ENCODE measurements around the gene HS6ST1.

HS6ST1 gene

DNA sequence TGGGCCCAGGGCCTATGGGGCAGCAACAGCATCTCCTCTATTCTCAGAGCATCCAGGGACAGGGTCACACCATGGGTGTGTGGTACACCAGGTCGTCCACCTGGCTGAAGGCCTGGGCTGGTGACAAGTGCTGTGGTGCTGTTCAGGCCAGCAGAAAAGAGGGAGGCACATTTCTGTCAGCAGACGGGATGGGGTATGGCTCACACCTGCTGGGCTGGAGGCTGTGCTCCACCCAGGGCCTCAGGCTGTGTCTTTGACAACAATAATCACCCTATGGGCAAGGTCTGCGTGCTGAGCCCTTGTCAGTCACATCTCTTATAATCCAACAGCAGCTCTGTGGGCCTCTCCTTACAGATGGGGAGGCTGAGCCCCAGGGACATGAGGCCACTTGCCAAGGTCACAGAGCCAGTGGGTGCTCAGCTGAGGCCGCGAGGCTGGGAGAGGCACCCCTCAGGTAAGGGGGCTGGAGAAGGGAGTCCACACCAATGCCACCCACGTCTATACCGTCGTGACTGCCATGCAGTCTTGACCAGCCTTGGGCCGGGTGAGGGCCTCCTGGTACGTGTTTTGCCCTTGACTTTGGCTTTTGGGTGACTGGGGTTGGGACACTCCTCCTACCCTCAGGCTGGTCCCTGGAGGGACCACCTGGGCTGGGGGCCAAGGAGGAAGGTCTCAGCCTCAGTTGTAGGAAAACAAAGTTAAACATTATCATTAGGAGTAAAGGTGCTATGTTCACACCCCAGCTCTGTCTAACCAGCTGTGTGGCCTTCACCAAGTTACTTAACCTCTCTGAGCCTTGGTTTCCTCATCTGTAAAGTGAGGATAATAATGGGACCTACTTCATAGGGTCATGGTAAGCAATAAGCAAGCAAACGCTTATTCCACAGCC is 5.6 kb upstream of the HS6ST1 start:
- Histone ChIP-seq H3K27me3 (ENCODE audit: insufficient read depth, low read length) (no peaks in the 10 kb centered on the region), H3K4me3 (ENCODE audit: low read depth, low read length, poor library complexity, severe bottlenecking) (no peak overlapping the region), H3K79me2 (ENCODE audit: insufficient read depth, low read length) (no peaks in the 10 kb centered on the region), H2AFZ (ENCODE audit: low read length) (no peak overlapping the region), H3K9me2 (ENCODE audit: low read depth, low read length) (no peaks in the 10 kb centered on the region), H3K27ac (ENCODE audit: low read depth, low read length, poor library complexity, severe bottlenecking) (no peak overlapping the region), H3K4me1 (ENCODE audit: insufficient read depth, low read length, severe bottlenecking) (peaks cover 4% of the 10 kb centered on the region), H3K9me3 (ENCODE audit: low read length) (no peaks in the 10 kb centered on the region), H4K20me1 (ENCODE audit: insufficient read depth, low read length) (no peaks in the 10 kb centered on the region), H3K36me3 (ENCODE audit: insufficient read depth, low read length) (no peaks in the 10 kb centered on the region), H3F3A (ENCODE audit: insufficient read depth, low read length) (no peaks in the 10 kb centered on the region), H3K4me2 (ENCODE audit: low read length) (no peak overlapping the region), H3K9ac (ENCODE audit: low read length) (no peak overlapping the region)
- TF ChIP-seq CTCF (IDR thresholded peaks at IDR 0.05; ENCODE audit: low read length) (no peak), EZH2 (IDR thresholded peaks at IDR 0.05; ENCODE audit: borderline replicate concordance, low read length) (no peak)

DNA sequence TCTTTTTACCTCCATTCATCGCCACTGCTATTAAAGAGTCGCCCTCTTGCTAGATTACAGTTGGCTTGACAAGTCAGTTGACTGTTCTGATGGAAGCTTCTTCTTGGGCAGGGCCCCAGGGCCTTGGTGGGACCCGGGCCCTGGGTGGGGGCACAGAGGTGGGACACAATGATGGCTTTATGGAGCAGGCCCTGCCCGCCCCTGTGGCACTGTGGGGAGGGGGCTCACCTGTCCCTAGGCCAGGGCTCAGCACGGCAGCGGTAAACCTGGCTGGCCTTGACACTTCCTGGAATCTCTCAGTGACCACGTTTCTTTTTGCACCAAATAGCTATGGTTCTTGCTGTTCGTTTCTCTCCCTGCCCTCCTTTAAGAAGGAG is 4.9 kb upstream of the HS6ST1 start:
- H2AFZ ChIP-seq (ENCODE audit: low read length): no peak overlapping the region
- no peaks in the 10 kb centered on the region for H3K9me2 ChIP-seq (ENCODE audit: low read depth, low read length)
- no peak overlapping the region for H3K4me2 ChIP-seq (ENCODE audit: low read length)
- no peak overlapping the region for H3K27ac ChIP-seq (ENCODE audit: low read depth, low read length, poor library complexity, severe bottlenecking)
- H3K9me3 ChIP-seq (ENCODE audit: low read length): no peaks in the 10 kb centered on the region
- no peaks in the 10 kb centered on the region for H3K27me3 ChIP-seq (ENCODE audit: insufficient read depth, low read length)
- H3K79me2 ChIP-seq (ENCODE audit: insufficient read depth, low read length): no peaks in the 10 kb centered on the region
- H3K9ac ChIP-seq (ENCODE audit: low read length): no peak overlapping the region
- no peaks in the 10 kb centered on the region for H4K20me1 ChIP-seq (ENCODE audit: insufficient read depth, low read length)
- H3F3A ChIP-seq (ENCODE audit: insufficient read depth, low read length): no peaks in the 10 kb centered on the region
- no peak for TF ChIP-seq EZH2 (IDR thresholded peaks at IDR 0.05; ENCODE audit: borderline replicate concordance, low read length)
- no peak for TF ChIP-seq CTCF (IDR thresholded peaks at IDR 0.05; ENCODE audit: low read length)
- peaks cover 8% of the 10 kb centered on the region for H3K4me1 ChIP-seq (ENCODE audit: insufficient read depth, low read length, severe bottlenecking)
- no peaks in the 10 kb centered on the region for H3K36me3 ChIP-seq (ENCODE audit: insufficient read depth, low read length)
- no peak overlapping the region for H3K4me3 ChIP-seq (ENCODE audit: low read depth, low read length, poor library complexity, severe bottlenecking)

DNA sequence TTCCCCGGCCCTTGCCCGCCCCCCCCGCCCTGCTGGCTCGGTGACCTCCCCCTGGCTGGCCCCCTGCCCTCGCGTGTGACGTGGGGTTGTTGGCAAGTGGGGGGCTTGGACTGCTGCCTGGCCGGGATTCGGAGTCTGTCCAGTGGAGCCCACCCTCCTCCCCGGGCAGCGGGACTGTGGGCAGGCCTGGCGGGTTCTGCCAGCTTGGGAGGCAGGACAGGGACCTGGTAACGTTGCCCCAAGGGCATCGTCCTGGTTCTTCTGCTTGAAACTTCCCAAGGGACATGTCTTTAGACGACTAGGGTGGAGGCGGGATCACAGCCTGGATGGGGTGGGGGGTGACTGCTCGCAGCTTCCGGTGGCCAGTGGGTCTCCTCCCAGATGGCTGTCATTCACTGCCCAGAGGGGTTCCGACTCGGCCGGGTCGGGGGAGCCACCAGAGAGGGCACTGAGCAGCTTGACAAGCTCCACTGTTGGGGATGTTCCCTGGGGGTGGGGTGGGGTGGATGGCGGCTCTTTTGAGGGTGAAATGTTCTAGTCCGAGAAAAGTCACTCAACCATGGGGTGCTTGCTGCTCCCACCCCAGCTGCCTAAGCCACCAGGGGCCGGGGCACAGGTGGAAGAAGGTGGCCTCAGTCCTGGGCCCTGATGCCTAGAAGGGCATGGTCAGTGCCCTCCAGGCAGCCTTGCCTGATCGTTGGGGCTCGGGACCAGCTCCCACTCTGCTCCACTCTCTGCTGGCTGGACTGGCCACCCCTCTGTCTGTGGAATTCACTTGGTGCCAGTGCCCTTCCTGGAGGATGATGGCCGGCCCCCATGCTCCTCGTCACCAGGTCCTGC is 4.3 kb upstream of the HS6ST1 start:
- no peak overlapping the region for H3K9ac ChIP-seq (ENCODE audit: low read length)
- H3K9me3 ChIP-seq (ENCODE audit: low read length): no peaks in the 10 kb centered on the region
- no peaks in the 10 kb centered on the region for H3K27me3 ChIP-seq (ENCODE audit: insufficient read depth, low read length)
- no peak overlapping the region for H2AFZ ChIP-seq (ENCODE audit: low read length)
- H3K9me2 ChIP-seq (ENCODE audit: low read depth, low read length): no peaks in the 10 kb centered on the region
- peaks cover 8% of the 10 kb centered on the region for H3K4me1 ChIP-seq (ENCODE audit: insufficient read depth, low read length, severe bottlenecking)
- TF ChIP-seq CTCF (IDR thresholded peaks at IDR 0.05; ENCODE audit: low read length) (no peak), EZH2 (IDR thresholded peaks at IDR 0.05; ENCODE audit: borderline replicate concordance, low read length) (no peak)
- no peak overlapping the region for H3K4me2 ChIP-seq (ENCODE audit: low read length)
- no peak overlapping the region for H3K27ac ChIP-seq (ENCODE audit: low read depth, low read length, poor library complexity, severe bottlenecking)
- no peaks in the 10 kb centered on the region for H3F3A ChIP-seq (ENCODE audit: insufficient read depth, low read length)
- no peaks in the 10 kb centered on the region for H3K79me2 ChIP-seq (ENCODE audit: insufficient read depth, low read length)
- H3K36me3 ChIP-seq (ENCODE audit: insufficient read depth, low read length): no peaks in the 10 kb centered on the region
- no peak overlapping the region for H3K4me3 ChIP-seq (ENCODE audit: low read depth, low read length, poor library complexity, severe bottlenecking)
- no peaks in the 10 kb centered on the region for H4K20me1 ChIP-seq (ENCODE audit: insufficient read depth, low read length)

Data from OCI-LY1 (cell line).